Measurements from ENCODE around the gene AFMID. TPM values are rescaled to one million over a fixed set of nuclear protein-coding genes. Genes with fewer than 3 reads are reported as not detected.

Gene AFMID
- total and polyA plus RNA-seq, 2 of the 13 experiments (the other 11 are each of a cell fraction or from before 2014, with no cell fraction given) = 249 to 270 TPM

DNA sequence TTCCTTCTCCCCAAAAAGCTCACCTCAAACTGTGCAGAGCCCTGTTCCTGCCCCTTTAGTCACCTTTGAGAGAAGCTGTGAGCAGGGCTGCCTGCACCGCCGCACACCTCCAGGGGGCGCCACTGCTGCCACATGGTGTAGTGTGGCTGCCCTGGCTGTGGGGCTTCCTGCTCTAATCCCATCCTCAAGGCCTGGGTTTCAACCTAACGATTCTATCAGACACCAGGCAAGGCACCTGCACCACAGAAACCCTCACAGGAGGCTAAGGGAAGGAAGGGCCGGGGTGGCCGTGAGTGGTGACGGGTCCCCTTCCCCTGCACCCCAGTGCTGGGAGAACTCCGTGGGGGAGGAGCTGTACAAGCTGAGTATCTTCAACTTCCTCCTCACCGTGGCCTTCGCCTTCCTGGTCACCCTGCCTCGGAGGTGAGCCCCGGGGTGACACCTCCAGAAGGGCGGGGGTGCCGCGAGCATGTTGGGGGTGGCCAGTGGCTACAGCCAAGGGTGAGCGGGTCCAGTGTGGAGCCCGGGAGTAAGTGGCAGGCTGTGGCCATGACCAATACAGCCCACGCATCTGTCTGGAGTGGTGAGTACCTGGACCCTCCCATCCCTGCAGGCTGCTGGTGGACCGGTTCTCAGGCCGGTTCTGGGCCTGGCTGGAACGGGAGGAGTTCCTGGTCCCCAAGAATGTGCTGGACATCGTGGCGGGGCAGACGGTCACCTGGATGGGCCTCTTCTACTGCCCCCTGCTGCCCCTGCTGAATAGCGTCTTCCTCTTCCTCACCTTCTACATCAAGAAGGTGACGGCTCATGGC is 49.6 kb upstream of the AFMID start (continued):
- TF ChIP-seq, protein P1, sequence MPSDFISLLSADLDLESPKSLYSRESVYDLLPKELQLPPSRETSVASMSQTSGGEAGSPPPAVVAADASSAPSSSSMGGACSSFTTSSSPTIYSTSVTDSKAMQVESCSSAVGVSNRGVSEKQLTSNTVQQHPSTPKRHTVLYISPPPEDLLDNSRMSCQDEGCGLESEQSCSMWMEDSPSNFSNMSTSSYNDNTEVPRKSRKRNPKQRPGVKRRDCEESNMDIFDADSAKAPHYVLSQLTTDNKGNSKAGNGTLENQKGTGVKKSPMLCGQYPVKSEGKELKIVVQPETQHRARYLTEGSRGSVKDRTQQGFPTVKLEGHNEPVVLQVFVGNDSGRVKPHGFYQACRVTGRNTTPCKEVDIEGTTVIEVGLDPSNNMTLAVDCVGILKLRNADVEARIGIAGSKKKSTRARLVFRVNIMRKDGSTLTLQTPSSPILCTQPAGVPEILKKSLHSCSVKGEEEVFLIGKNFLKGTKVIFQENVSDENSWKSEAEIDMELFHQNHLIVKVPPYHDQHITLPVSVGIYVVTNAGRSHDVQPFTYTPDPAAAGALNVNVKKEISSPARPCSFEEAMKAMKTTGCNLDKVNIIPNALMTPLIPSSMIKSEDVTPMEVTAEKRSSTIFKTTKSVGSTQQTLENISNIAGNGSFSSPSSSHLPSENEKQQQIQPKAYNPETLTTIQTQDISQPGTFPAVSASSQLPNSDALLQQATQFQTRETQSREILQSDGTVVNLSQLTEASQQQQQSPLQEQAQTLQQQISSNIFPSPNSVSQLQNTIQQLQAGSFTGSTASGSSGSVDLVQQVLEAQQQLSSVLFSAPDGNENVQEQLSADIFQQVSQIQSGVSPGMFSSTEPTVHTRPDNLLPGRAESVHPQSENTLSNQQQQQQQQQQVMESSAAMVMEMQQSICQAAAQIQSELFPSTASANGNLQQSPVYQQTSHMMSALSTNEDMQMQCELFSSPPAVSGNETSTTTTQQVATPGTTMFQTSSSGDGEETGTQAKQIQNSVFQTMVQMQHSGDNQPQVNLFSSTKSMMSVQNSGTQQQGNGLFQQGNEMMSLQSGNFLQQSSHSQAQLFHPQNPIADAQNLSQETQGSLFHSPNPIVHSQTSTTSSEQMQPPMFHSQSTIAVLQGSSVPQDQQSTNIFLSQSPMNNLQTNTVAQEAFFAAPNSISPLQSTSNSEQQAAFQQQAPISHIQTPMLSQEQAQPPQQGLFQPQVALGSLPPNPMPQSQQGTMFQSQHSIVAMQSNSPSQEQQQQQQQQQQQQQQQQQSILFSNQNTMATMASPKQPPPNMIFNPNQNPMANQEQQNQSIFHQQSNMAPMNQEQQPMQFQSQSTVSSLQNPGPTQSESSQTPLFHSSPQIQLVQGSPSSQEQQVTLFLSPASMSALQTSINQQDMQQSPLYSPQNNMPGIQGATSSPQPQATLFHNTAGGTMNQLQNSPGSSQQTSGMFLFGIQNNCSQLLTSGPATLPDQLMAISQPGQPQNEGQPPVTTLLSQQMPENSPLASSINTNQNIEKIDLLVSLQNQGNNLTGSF (CRISPR knock-in tag; IDR thresholded peaks at IDR 0.05) = no peak
- TF ChIP-seq, protein P2, sequence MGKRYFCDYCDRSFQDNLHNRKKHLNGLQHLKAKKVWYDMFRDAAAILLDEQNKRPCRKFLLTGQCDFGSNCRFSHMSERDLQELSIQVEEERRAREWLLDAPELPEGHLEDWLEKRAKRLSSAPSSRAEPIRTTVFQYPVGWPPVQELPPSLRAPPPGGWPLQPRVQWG (CRISPR knock-in tag; IDR thresholded peaks at IDR 0.05; ENCODE audit: borderline replicate concordance, low read depth) = no peak
- TF ChIP-seq, protein P3, sequence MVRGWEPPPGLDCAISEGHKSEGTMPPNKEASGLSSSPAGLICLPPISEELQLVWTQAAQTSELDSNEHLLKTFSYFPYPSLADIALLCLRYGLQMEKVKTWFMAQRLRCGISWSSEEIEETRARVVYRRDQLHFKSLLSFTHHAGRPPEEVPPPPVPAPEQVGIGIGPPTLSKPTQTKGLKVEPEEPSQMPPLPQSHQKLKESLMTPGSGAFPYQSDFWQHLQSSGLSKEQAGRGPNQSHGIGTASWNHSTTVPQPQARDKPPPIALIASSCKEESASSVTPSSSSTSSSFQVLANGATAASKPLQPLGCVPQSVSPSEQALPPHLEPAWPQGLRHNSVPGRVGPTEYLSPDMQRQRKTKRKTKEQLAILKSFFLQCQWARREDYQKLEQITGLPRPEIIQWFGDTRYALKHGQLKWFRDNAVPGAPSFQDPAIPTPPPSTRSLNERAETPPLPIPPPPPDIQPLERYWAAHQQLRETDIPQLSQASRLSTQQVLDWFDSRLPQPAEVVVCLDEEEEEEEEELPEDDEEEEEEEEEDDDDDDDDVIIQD (CRISPR knock-in tag; IDR thresholded peaks at IDR 0.05; ENCODE audit: low read depth) = 0 out of 2 replicates have a peak, but pooled peaks have one; percentile 8
- TF ChIP-seq, protein P4, sequence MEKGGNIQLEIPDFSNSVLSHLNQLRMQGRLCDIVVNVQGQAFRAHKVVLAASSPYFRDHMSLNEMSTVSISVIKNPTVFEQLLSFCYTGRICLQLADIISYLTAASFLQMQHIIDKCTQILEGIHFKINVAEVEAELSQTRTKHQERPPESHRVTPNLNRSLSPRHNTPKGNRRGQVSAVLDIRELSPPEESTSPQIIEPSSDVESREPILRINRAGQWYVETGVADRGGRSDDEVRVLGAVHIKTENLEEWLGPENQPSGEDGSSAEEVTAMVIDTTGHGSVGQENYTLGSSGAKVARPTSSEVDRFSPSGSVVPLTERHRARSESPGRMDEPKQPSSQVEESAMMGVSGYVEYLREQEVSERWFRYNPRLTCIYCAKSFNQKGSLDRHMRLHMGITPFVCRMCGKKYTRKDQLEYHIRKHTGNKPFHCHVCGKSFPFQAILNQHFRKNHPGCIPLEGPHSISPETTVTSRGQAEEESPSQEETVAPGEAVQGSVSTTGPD (CRISPR knock-in tag; IDR thresholded peaks at IDR 0.05) = no peak
- TF ChIP-seq U2AF1 (optimal IDR thresholded peaks at IDR 0.05; ENCODE audit: low read depth, low read length) (no peak), XRCC5 (optimal IDR thresholded peaks at IDR 0.05; ENCODE audit: low read length) (peak; percentile 62), KAT7 (CRISPR knock-in tag; IDR thresholded peaks at IDR 0.05; ENCODE audit: borderline replicate concordance) (no peak), BCL6 (CRISPR knock-in tag; IDR thresholded peaks at IDR 0.05) (no peak), NFATC3 (CRISPR knock-in tag; IDR thresholded peaks at IDR 0.05) (no peak), SMC3 (IDR thresholded peaks at IDR 0.05; ENCODE audit: low read length) (0 out of 2 replicates have a peak, but pooled peaks have one; percentile 23), TCF12 (IDR thresholded peaks at IDR 0.05) (no peak), TCF12 (CRISPR knock-in tag; IDR thresholded peaks at IDR 0.05) (peak; percentile 73; the same call in 1 of the 2 replicates), ZNF577 (CRISPR knock-in tag; IDR thresholded peaks at IDR 0.05; ENCODE audit: borderline replicate concordance, low read depth) (no peak), REPIN1 (CRISPR knock-in tag; IDR thresholded peaks at IDR 0.05; ENCODE audit: borderline replicate concordance, low read depth) (peak; percentile 44; the same call in 1 of the 2 replicates), LCORL (IDR thresholded peaks at IDR 0.05) (no peak), LCORL (CRISPR knock-in tag; IDR thresholded peaks at IDR 0.05) (0 out of 2 replicates have a peak, but pooled peaks have one; percentile 32), ASH2L (IDR thresholded peaks at IDR 0.05; ENCODE audit: insufficient read length, low read depth, low read length) (no peak), ZFP36L1 (CRISPR knock-in tag; IDR thresholded peaks at IDR 0.05) (no peak), MXD4 (CRISPR knock-in tag; IDR thresholded peaks at IDR 0.05) (no peak)
- TF ChIP-seq, protein P5, sequence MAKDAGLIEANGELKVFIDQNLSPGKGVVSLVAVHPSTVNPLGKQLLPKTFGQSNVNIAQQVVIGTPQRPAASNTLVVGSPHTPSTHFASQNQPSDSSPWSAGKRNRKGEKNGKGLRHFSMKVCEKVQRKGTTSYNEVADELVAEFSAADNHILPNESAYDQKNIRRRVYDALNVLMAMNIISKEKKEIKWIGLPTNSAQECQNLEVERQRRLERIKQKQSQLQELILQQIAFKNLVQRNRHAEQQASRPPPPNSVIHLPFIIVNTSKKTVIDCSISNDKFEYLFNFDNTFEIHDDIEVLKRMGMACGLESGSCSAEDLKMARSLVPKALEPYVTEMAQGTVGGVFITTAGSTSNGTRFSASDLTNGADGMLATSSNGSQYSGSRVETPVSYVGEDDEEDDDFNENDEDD (CRISPR knock-in tag; IDR thresholded peaks at IDR 0.05; ENCODE audit: borderline replicate concordance) = 0 out of 2 replicates have a peak, but pooled peaks have one; percentile 23

Measured in HepG2 (cell line).